Posterior vena cava (tissue), 2 donors: ENCODE measurements around the gene ZSWIM4. TPM values are rescaled to one million over a fixed set of nuclear protein-coding genes. Genes with fewer than 3 reads are reported as not detected.

ENCODE experiments used
- DNase-seq: peaks from one replicate; pipeline ENCODE4 v3.0.0-alpha.2; 2020; ENCODE audit warnings: low spot score
- intact Hi-C, 2 donors: fragments of 100-400 bp; cut with DNase I; formaldehyde crosslinking; loops; one replicate each; pipeline versions ENCODE4 v1.14.1 to v1.14.2; 2022 to 2023
- microRNA-seq, 2 donors: library from miRNA; unstranded; fragments of <30 nt; microRNA quantifications; one replicate each; pipeline ENCODE4 v1.2.0, GENCODE V29; 2020 to 2021; ENCODE audit warnings: borderline microRNAs expressed in 2 of 2
- total RNA-seq, 2 donors: library from RNA; stranded (reverse); fragmentation: NEBNext Ultra II Directional; extraction: Animal tissue kit (Norgen Biotek cat#: 25700); gene quantifications; one replicate each; pipeline ENCODE4 v1.2.1, GENCODE V29; 2021
- donor health status: DM: yes; HTN: yes; CAD: no.
- donor health status: DM: yes; HTN: yes; CAD: no.

The ZSWIM4 gene
- total RNA-seq, 2 donors from 2014 or later, result 2.5 to 7.8 TPM

DNA sequence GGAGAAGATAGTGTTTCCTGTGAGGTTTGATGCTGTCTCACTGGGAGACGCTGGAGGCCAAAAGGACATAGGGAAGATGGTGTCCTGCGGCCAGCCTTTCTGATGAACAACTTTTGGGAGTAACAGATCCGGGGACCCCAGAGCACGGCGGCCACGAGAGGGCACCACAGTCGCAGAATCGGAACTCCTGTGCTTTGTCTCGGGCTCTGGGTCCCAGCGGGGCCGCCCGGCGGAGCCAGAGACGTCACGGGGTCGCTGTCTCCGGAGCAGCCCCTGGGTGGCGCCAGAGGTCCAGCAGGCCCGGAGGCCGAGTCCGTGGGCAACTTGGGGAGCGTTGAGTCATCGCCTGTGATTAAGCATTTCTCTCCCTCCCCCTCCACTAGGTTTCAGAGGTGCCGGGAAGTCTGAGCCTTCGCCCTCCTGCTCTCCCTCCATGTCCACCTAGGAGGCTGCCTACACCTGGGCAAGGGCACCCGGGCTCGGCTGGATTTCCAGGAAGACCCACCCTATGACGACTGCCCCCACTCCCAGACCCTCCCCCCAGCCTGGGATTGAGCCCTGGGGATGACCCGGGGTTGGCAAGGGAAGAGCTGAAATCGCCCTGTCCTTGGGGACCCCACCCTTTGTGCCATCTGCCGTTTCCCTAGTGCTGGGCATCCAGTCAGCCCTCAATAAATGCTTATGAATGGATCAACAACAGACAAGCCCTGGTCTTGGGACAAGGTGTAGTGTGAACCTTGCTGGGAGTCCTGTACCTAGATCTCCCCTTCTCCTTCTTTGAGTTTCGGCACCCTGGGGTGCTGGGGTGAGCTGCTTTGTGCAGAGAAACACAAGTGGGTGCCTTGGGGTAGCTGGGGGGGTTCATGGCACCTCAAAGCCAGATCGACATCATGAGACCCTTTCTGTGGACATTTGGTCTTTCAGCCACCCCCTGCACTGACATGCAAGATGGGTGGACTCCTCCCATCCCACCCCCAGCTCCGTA, 85.1 kb downstream of the ZSWIM4 start:
- intact Hi-C loops, result loop anchor here (1.0 to 10.0 kb wide), 4 partner anchors 192 to 464 kb away; partner anchors contain the start of gene MISP3 (in 1 of the 2)
- DNase-seq, result peak; percentile 100

DNA sequence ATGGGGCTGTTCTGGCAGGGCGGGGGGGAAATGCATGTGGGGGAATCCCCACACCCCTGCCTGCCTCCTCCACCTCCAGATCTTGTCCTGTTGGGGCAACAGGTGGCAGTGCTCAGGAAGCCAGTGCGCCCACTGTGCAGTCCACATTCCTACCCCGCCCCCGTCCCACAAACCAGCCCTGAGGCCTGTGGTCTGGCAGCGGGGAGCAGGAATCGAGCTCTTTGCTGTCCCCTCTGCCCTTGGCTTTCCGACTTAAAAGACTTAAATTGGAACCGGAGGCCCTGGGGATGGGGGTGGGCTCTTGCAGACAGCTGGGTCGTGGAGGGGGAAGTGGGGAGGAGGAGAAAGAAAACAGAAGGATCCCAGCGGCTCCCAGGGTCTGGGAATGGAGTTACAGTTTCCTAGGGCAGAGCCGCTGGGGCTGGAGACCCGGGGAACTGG, 86.0 kb downstream of the ZSWIM4 start:
- intact Hi-C loops, result loop anchor here in 1 of 2 donors (5.0 to 10.0 kb wide), 3 partner anchors 191 to 464 kb away; partner anchors contain the start of gene MISP3
- no peak for DNase-seq

Small RNAs within 50 kb of the gene (microRNA-seq; reads per million reads assigned to microRNA genes)
- gene MIR181C (223 to 264 reads per million in 2 donors), gene MIR181D (197 to 508 reads per million in 2 donors)

Other genes starting within 250 kb of the ZSWIM4 start
- 10 to 100 TPM; 19.6 to 21.3 TPM for gene MRI1, start 30.9 kb upstream of the ZSWIM4 start, total RNA-seq
- 10 to 100 TPM; 54.8 to 63.4 TPM for gene C19orf53, start 21.0 kb upstream of the ZSWIM4 start, total RNA-seq
- gene NANOS3, start 81.7 kb downstream of the ZSWIM4 start, total RNA-seq, result under 1 TPM in 1 of 2 donors, not detected in 1; 1.00 TPM
- gene BRME1, start 110.7 kb downstream of the ZSWIM4 start, total RNA-seq, result 1 to 10 TPM; 1.2 to 2.0 TPM
- 10 to 100 TPM; 16.8 to 22.6 TPM for gene CC2D1A, start 110.8 kb downstream of the ZSWIM4 start, total RNA-seq
- 1 to 10 TPM; 2.4 to 8.7 TPM for gene PODNL1, start 143.0 kb downstream of the ZSWIM4 start, total RNA-seq
- 10 to 100 TPM; 18.8 to 21.0 TPM for gene DCAF15, start 157.1 kb downstream of the ZSWIM4 start, total RNA-seq
- 1 to 10 TPM; 7.5 to 7.8 TPM for gene RFX1, start 210.9 kb downstream of the ZSWIM4 start, total RNA-seq
- gene RLN3, start 232.7 kb downstream of the ZSWIM4 start, total RNA-seq, result not detected
- gene IL27RA, start 236.3 kb downstream of the ZSWIM4 start, total RNA-seq, result 1 to 10 TPM; 3.6 to 5.3 TPM